Mammary epithelial cell (primary cell): ENCODE results near the gene CRTC3.

Source experiments
- EZH2 ChIP-seq: IDR thresholded peaks from 2 replicates; pipeline ENCODE4 v1.6.1; 2012; ENCODE audit warnings: low read length, inconsistent platforms, borderline replicate concordance
- TF ChIP-seq, protein P1 (sequence below), 2 donors: IDR thresholded peaks in 1 of 2; conservative IDR thresholded peaks in 1 of 2; 2 replicates each; pipeline ENCODE4 v1.5.1; 2011 to 2012; ENCODE audit warnings: inconsistent platforms in 2 of 2, low read length in 2 of 2, mild to moderate bottlenecking in 2 of 2, control low read depth in 1 of 2, low read depth in 1 of 2; ENCODE audit not compliant: insufficient read depth in 1 of 2; ENCODE audit errors: extremely low read depth in 1 of 2

DNA sequence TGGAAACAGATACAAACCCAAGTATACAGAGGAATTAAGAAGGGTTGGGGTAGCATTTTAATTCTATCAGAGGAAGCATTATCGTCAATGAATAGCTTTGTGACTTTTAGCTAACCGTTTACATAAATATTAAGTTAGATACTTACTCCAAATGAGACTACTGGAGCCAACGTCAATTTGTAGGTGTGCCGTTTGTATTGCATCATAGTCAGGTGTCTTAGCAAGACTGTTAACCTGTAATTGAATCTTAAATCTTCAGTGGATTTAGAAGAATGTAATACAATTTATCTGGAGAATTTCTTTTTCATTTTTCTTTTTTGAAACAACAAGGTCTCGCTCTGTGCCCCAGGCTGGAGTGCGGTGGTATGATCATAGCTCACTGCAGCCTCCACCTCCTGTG is 55.1 kb downstream of the CRTC3 start:
- TF ChIP-seq, protein P1, sequence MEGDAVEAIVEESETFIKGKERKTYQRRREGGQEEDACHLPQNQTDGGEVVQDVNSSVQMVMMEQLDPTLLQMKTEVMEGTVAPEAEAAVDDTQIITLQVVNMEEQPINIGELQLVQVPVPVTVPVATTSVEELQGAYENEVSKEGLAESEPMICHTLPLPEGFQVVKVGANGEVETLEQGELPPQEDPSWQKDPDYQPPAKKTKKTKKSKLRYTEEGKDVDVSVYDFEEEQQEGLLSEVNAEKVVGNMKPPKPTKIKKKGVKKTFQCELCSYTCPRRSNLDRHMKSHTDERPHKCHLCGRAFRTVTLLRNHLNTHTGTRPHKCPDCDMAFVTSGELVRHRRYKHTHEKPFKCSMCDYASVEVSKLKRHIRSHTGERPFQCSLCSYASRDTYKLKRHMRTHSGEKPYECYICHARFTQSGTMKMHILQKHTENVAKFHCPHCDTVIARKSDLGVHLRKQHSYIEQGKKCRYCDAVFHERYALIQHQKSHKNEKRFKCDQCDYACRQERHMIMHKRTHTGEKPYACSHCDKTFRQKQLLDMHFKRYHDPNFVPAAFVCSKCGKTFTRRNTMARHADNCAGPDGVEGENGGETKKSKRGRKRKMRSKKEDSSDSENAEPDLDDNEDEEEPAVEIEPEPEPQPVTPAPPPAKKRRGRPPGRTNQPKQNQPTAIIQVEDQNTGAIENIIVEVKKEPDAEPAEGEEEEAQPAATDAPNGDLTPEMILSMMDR (conservative IDR thresholded peaks at IDR 0.05 in 1 of 2, IDR thresholded peaks at IDR 0.05 in 1 of 2; ENCODE audit: extremely low read depth in 1 of 2, insufficient read depth in 1 of 2, low read depth in 1 of 2, low read length in 2 of 2) = no peak
- no peak for TF ChIP-seq EZH2
